Smooth muscle cell (in vitro differentiated cells): ENCODE results near the gene HLA-G. TPM values are rescaled to one million over a fixed set of nuclear protein-coding genes. Genes with fewer than 3 reads are reported as not detected.

Experiments used
- DNase-seq: peaks from one replicate; lab custom pipeline; 2025; ENCODE audit not compliant: unreplicated experiment; lab: John Stamatoyannopoulos, UW
- H2AFZ ChIP-seq: fragments of 200-600 bp; sonication (generic); 2 replicates; pipeline ENCODE4 v1.6.0; 2016; ENCODE audit warnings: antibody characterized with exemption, low read depth, mild to moderate bottlenecking
- H3F3A ChIP-seq: fragments of 200-600 bp; sonication (generic); 2 replicates; pipeline ENCODE4 v1.6.0; 2017; ENCODE audit warnings: antibody characterized with exemption, low read depth
- H3K27ac ChIP-seq: fragments of 200-600 bp; sonication (generic); 2 replicates; pipeline ENCODE4 v1.5.1; 2016; ENCODE audit warnings: low read depth, mild to moderate bottlenecking
- H3K27me3 ChIP-seq: fragments of 200-600 bp; sonication (generic); 2 replicates; pipeline ENCODE4 v1.6.1; 2016; ENCODE audit warnings: low read depth, mild to moderate bottlenecking
- H3K36me3 ChIP-seq: fragments of 200-600 bp; sonication (generic); 2 replicates; pipeline ENCODE4 v1.5.1; 2016; ENCODE audit warnings: low read depth
- H3K4me1 ChIP-seq: fragments of 200-600 bp; sonication (generic); 2 replicates; pipeline ENCODE4 v1.5.1; 2016; ENCODE audit warnings: low read depth
- H3K4me2 ChIP-seq: fragments of 200-600 bp; sonication (generic); 2 replicates; pipeline ENCODE4 v1.6.0; 2016; ENCODE audit warnings: mild to moderate bottlenecking
- H3K4me3 ChIP-seq: fragments of 200-600 bp; sonication (generic); 2 replicates; pipeline ENCODE4 v1.5.1; 2016; ENCODE audit warnings: mild to moderate bottlenecking
- H3K79me2 ChIP-seq: fragments of 200-600 bp; sonication (generic); 2 replicates; pipeline ENCODE4 v1.6.0; 2016; ENCODE audit warnings: low read depth, mild to moderate bottlenecking
- H3K9ac ChIP-seq: fragments of 200-600 bp; sonication (generic); 2 replicates; pipeline ENCODE4 v1.6.0; 2016; ENCODE audit warnings: low read depth
- H3K9me3 ChIP-seq: fragments of 200-600 bp; sonication (generic); replicated peaks from 2 replicates; pipeline ENCODE4 v1.5.1; 2016; ENCODE audit warnings: low read depth
- H4K20me1 ChIP-seq: fragments of 200-600 bp; sonication (generic); 2 replicates; pipeline ENCODE4 v1.6.0; 2016; ENCODE audit warnings: low read depth
- WGBS: methylation state at CpG from one replicate; pipeline ENCODE4 v1.1.7; 2016; ENCODE audit warnings: low lambda C conversion rate; 5-methylcytosine and 5-hydroxymethylcytosine counted together
- polyA plus RNA-seq: library from polyadenylated mRNA; unstranded; fragments of >200 nt; fragmentation: Nextera tagmentation; extraction: Ambion mirVana; gene quantifications from 2 replicates; pipeline ENCODE4 v1.2.1, GENCODE V29; 2016
- total RNA-seq: library from RNA; depleted of rRNA; stranded (reverse); fragments of >200 nt; gene quantifications from 2 replicates; pipeline ENCODE4 v1.2.3, GENCODE V29; 2014
- TF ChIP-seq, protein P1 (sequence below): fragments of 200-600 bp; sonication (generic); IDR thresholded peaks from 2 replicates; pipeline ENCODE4 v1.5.1; 2017; ENCODE audit warnings: borderline replicate concordance, mild to moderate bottlenecking, antibody characterized with exemption; ENCODE audit not compliant: insufficient read depth, poor library complexity, severe bottlenecking

The HLA-G gene
- total and polyA plus RNA-seq, 2 experiments from 2014 or later: 0.22 to 1.7 TPM

DNA sequence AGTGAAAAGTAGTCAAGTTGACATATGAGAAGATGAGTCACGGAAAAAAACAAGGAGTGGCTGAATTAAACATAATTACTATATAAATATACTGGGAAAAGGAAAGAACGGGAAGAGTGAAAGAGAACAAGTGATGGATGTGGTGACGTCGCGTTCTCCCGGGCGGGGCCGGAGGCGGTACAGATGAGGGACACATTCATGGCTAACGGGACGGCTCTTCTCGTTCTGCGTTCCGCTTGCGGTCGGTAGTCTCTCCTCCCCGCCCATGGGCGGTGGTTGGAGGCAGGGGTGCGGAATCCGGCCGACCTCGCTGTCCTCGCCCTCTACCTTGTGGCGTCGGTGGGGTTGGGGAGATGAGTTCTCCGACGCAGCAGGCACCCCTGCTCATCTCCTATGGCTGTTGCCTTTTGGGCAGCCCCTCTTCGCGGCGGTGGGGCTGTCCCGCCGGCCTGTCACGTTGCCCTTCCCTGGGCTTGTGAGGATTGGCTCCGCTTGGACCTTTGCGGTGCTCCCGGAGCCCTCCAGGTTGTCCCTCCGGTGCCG lies 22.5 kb downstream of the HLA-G start:
- Histone ChIP-seq H3K9me3 (no peaks in the 10 kb centered on the region), H3K4me3 (no peak overlapping the region), H3K36me3 (no peaks in the 10 kb centered on the region), H3K27ac (no peak overlapping the region), H4K20me1 (no peaks in the 10 kb centered on the region), H2AFZ (no peak overlapping the region), H3K4me2 (no peak overlapping the region), H3K27me3 (peaks cover 53% of the 10 kb centered on the region), H3K79me2 (no peaks in the 10 kb centered on the region), H3F3A (no peaks in the 10 kb centered on the region), H3K9ac (no peak overlapping the region), H3K4me1 (no peaks in the 10 kb centered on the region)
- no peak for DNase-seq
- TF ChIP-seq, protein P1, sequence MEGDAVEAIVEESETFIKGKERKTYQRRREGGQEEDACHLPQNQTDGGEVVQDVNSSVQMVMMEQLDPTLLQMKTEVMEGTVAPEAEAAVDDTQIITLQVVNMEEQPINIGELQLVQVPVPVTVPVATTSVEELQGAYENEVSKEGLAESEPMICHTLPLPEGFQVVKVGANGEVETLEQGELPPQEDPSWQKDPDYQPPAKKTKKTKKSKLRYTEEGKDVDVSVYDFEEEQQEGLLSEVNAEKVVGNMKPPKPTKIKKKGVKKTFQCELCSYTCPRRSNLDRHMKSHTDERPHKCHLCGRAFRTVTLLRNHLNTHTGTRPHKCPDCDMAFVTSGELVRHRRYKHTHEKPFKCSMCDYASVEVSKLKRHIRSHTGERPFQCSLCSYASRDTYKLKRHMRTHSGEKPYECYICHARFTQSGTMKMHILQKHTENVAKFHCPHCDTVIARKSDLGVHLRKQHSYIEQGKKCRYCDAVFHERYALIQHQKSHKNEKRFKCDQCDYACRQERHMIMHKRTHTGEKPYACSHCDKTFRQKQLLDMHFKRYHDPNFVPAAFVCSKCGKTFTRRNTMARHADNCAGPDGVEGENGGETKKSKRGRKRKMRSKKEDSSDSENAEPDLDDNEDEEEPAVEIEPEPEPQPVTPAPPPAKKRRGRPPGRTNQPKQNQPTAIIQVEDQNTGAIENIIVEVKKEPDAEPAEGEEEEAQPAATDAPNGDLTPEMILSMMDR: no peak
- WGBS: 80% methylated on average over 38 of the region's 38 CpGs

DNA sequence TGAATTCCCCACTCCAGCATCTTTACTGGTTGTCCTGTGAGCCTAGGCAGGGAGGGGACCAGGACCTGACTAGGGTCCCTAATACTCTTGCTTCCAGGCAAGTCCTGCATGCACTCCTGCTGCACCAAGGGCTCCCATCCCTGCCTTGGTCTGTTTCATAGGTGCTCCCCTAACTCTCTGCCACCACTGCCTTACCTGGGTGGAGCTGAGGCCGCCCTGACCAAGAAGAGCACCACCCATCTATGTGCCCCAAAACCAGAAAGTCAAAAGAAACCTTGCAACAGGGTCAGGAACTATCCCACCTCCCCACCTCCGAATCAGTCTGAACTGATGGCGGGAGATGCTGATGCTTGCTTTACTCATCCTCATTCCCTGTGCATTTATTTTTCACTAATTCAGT lies 23.6 kb downstream of the HLA-G start:
- Histone ChIP-seq H3K9me3 (no peaks in the 10 kb centered on the region), H3K4me1 (no peaks in the 10 kb centered on the region), H2AFZ (no peak overlapping the region), H3K36me3 (no peaks in the 10 kb centered on the region), H3K79me2 (no peaks in the 10 kb centered on the region), H3K4me3 (no peak overlapping the region), H3K9ac (no peak overlapping the region), H3F3A (no peaks in the 10 kb centered on the region), H3K4me2 (no peak overlapping the region), H3K27ac (no peak overlapping the region), H4K20me1 (no peaks in the 10 kb centered on the region), H3K27me3 (peaks cover 59% of the 10 kb centered on the region)
- TF ChIP-seq, protein P1: no peak
- WGBS: 91% methylated on average over 3 of the region's 3 CpGs
- DNase-seq: no peak

DNA sequence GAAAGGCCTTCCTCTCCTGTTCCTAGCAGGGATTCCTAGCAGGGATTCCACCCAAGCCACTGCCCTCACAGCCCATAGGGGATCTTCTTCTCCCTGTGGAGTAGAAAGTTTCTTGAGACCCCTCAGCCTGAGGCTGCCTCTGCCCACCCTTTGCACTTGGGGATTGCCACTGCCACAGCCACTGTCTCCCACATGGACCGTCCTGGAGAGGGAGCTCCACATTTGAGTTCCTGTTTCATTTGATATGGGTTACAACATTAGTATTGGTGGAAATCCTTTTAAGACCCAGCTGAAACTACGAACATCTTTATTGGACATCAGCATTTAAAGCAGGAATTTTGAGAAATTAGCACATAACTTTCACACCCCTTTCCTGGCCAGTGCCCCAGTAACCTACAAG lies 25.6 kb downstream of the HLA-G start:
- no peak for DNase-seq
- H4K20me1 ChIP-seq: no peaks in the 10 kb centered on the region
- WGBS: 71% methylated on average over 2 of the region's 2 CpGs
- H3K9me3 ChIP-seq: no peaks in the 10 kb centered on the region
- no peak overlapping the region for H3K4me3 ChIP-seq
- TF ChIP-seq, protein P1: no peak
- no peak overlapping the region for H3K9ac ChIP-seq
- H3K4me2 ChIP-seq: no peak overlapping the region
- H3K27ac ChIP-seq: no peak overlapping the region
- peaks cover 51% of the 10 kb centered on the region for H3K27me3 ChIP-seq
- no peaks in the 10 kb centered on the region for H3K36me3 ChIP-seq
- no peaks in the 10 kb centered on the region for H3F3A ChIP-seq
- no peak overlapping the region for H2AFZ ChIP-seq
- no peaks in the 10 kb centered on the region for H3K79me2 ChIP-seq
- H3K4me1 ChIP-seq: no peaks in the 10 kb centered on the region

DNA sequence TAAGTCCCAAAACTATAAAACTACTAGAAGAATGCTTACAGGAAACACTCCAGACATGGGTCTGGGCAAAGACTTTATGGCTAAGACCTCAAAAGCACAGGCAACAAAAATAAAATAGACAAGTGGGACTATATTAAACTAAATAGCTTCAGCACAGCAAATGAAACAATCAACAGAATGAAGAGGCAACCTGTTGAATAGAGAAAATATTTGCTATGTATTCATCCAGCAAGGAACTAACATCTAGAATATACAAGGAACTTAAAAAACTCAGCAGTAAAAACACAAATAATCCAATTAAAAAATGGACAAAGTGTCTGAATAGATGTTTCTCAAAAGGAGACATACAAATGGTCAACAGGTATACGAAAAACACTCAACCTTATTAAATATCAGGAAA lies 30.4 kb downstream of the HLA-G start:
- Histone ChIP-seq H3K4me3 (no peak overlapping the region), H3K79me2 (no peaks in the 10 kb centered on the region), H3K4me1 (no peaks in the 10 kb centered on the region), H3K9ac (no peak overlapping the region), H2AFZ (no peak overlapping the region), H3F3A (no peaks in the 10 kb centered on the region), H3K27ac (no peak overlapping the region), H4K20me1 (no peaks in the 10 kb centered on the region), H3K4me2 (no peak overlapping the region), H3K36me3 (no peaks in the 10 kb centered on the region), H3K27me3 (peaks cover 26% of the 10 kb centered on the region), H3K9me3 (no peaks in the 10 kb centered on the region)
- no peak for DNase-seq
- TF ChIP-seq, protein P1: no peak
- WGBS: 75% methylated on average over 1 of the region's 1 CpG
